AG04449 (cell line): ENCODE measurements around the gene GABRA5.

Source experiments
- CTCF ChIA-PET: fragments of 350-600 bp; formaldehyde crosslinking; extraction: SDS; loops from one replicate; lab custom pipeline; 2021; ENCODE audit warnings: antibody characterized with exemption; lab: Yijun Ruan, JAX
- POLR2A ChIA-PET: fragments of 400-600, 350-600 bp; formaldehyde crosslinking; extraction: SDS; loops from one replicate; lab custom pipeline; 2020; ENCODE audit warnings: antibody characterized with exemption, inconsistent platforms; lab: Yijun Ruan, JAX
- DNase-seq: peaks from one replicate; pipeline ENCODE4 v3.0.0-alpha.2; 2010; ENCODE audit warnings: low read depth, low spot score
- H3K4me3 ChIP-seq: 2 replicates; pipeline ENCODE4 v1.5.1; 2011; ENCODE audit warnings: low read depth, mild to moderate bottlenecking, control low read depth, low read length
- TF ChIP-seq, protein P1 (sequence below): IDR thresholded peaks from one replicate; pipeline ENCODE4 v1.5.1; 2011; ENCODE audit warnings: mild to moderate bottlenecking, moderate library complexity, low read length, control low read depth, inconsistent platforms; ENCODE audit not compliant: insufficient read depth; ENCODE audit errors: missing control alignments

Gene GABRA5

DNA sequence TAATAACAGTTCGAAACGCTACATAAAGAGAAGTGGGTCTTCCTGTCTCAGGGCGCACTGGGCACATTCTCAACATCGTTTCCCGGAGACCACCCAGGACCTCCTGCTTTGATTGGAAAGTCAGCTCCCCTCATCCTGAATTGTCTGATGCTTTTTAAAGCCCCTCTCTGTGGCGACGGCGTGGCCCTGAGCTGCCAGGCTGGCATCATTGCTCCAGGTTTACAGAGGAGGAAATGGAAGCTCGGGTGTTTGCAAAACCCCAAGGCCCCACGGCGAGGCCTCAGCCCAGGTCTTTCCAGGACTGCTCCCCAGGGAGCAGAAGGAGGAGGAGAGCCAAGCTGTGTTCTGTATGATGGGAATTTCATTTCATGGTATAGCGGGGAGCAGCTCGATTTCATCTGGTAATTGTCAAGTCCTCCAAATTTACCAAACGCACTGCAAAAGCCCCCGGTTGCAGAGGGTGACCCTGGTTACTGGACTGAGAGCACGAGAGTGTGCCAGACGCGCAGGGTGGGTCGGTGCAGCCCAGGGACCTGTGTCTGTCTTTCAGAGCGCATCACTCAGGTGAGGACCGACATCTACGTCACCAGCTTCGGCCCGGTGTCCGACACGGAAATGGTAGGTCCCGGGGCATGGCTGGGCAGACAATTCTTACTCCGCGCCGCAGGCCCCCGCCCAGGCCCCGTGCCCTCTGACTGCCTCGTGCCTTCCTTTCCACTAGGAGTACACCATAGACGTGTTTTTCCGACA, 15.9 kb downstream of the GABRA5 start:
- TF ChIP-seq, protein P1, sequence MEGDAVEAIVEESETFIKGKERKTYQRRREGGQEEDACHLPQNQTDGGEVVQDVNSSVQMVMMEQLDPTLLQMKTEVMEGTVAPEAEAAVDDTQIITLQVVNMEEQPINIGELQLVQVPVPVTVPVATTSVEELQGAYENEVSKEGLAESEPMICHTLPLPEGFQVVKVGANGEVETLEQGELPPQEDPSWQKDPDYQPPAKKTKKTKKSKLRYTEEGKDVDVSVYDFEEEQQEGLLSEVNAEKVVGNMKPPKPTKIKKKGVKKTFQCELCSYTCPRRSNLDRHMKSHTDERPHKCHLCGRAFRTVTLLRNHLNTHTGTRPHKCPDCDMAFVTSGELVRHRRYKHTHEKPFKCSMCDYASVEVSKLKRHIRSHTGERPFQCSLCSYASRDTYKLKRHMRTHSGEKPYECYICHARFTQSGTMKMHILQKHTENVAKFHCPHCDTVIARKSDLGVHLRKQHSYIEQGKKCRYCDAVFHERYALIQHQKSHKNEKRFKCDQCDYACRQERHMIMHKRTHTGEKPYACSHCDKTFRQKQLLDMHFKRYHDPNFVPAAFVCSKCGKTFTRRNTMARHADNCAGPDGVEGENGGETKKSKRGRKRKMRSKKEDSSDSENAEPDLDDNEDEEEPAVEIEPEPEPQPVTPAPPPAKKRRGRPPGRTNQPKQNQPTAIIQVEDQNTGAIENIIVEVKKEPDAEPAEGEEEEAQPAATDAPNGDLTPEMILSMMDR, result no peak
- ChIA-PET POLR2A (no interaction called here), CTCF (interaction anchor here (0.8 kb wide), 1 partner anchor 8 kb away, joined by 3 read pairs; no protein-coding TSS in a partner anchor)
- no peak for DNase-seq
- no peak overlapping the region for H3K4me3 ChIP-seq

DNA sequence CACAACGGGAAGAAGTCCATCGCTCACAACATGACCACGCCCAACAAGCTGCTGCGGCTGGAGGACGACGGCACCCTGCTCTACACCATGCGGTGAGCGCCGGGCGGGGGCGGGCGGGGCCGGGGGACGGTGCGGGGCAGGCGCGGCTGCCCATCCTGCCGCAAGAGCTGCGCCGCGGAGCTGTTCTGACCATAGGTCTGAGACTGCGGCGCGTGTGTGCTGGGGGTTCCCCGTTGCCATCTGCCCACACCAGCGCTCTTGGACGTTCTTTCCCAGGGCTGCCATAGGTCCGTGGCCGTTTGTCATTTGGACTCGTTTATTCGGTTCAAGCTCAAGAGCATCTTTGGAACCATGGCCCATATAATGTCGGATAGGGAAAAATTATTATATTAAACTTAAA, 16.6 kb downstream of the GABRA5 start:
- POLR2A ChIA-PET, result no interaction called here
- TF ChIP-seq, protein P1, result no peak

DNA sequence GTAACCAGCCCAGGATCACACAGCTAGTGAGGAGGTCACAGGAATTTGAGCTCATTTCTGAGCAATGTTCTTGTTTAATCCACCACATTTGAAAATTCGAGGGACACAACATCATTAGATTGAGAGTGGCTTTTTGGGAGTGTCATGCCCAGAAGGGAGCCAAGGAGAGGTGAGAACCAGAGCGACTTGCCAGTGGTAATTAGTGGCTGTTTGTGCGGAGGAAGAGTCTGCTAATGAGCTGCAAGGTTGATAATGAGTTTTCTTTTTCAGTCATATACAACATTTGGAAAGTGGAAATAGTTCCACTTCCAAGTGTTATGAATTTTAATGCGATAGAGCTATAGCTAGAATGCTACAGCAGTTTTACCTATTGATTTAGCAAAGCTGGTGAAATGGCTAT, 19.7 kb downstream of the GABRA5 start:
- ChIA-PET CTCF (interaction anchor here (0.7 to 0.9 kb wide), 2 partner anchors 131 to 1237 kb away, joined by 3 read pairs; no protein-coding TSS in a partner anchor), POLR2A (no interaction called here)
- no peak overlapping the region for H3K4me3 ChIP-seq
- no peak for DNase-seq
- TF ChIP-seq, protein P1, result no peak

More for the DNA sequence above, 16.6 kb downstream of the GABRA5 start:
- H3K4me3 ChIP-seq, result no peak overlapping the region
- CTCF ChIA-PET, result no interaction called here
- DNase-seq, result no peak

DNA sequence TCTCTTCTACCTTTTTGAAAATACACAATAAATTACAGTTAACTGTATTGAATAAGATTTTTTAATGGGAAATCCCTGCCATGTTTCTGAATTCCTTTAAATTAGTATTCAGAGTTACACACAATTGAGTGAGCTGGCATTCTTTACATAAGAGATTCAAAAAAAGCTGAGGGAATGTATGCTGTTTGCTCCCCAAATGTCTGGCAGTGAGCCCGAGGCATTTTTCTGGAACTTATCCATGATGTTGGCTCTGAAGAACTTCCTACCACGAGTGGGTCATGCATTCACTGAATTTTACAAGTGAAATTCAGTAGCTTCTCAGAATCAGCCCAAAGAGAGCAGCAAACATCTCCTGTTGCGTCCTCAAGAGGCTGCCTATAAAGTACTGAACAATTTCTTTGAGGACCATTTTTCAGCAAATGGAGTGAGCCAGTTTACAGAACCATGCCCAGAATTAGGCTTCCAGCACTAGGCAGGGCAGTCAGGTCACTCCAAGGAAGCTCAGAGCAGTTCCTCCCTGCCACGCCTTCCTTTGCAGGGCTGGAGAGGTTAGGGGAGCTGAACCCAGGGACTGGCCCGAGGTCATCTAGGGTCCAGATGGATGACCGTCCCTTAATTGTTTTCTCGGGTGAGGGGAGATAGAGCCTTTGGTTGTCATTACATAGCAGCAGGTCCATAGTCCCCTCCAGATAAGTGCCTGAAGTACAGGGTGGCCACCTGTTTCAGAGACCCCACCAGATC, 21.2 kb downstream of the GABRA5 start:
- POLR2A ChIA-PET, result no interaction called here
- TF ChIP-seq, protein P1, result no peak
- peak; percentile 31 for DNase-seq
- no peak overlapping the region for H3K4me3 ChIP-seq
- CTCF ChIA-PET, result interaction anchor here (0.7 to 1.2 kb wide), 2 partner anchors 10 to 39 kb away, joined by 3 to 5 read pairs; no protein-coding TSS in a partner anchor

DNA sequence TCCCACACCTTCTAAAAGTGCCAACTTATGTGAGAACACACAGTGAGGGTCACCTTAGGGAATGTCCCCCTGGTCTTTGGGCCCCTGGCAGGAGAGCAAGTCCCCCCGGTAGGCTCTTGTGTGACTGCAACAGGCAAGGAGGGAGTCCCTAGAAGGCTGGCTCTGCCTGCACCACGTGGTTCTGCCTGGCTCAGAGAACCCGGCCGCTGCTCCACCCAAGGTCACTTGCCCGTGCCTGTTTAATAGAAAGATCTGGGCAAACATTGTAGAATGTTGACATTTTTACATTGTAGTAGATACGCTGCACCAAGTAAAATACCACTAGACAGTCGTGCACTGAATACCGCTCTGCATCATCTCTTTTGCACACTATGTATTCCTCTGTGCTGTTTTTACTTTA, 21.9 kb downstream of the GABRA5 start:
- no peak overlapping the region for H3K4me3 ChIP-seq
- no peak for DNase-seq
- ChIA-PET CTCF (interaction anchor here (0.7 to 4.2 kb wide), 15 partner anchors 8 to 1379 kb away, joined by 3 to 61 read pairs (median 5); no protein-coding TSS in a partner anchor), POLR2A (no interaction called here)
- TF ChIP-seq, protein P1, result no peak
